Measurements from ENCODE around the gene TM9SF1.

TM9SF1 gene

GRCh38 chr14:24197056-24197450, 1.8 kb upstream of the TM9SF1 start:
- no peak for DNase-seq (ENCODE audit: low read depth)

GRCh38 chr14:24196071-24197055, 1.1 kb upstream of the TM9SF1 start:
- DNase-seq (ENCODE audit: low read depth) = no peak

GRCh38 chr14:24194873-24195185, 412 bp downstream of the TM9SF1 start:
- DNase-seq (ENCODE audit: low read depth) = no peak

GRCh38 chr14:24194186-24194872, 912 bp downstream of the TM9SF1 start:
- DNase-seq (ENCODE audit: low read depth) = no peak

GRCh38 chr14:24192933-24193332, 2.3 kb downstream of the TM9SF1 start:
- DNase-seq (ENCODE audit: low read depth) = no peak

GRCh38 chr14:24190416-24190815, 4.8 kb downstream of the TM9SF1 start:
- no peak for DNase-seq (ENCODE audit: low read depth)

- no peak for DNase-seq (ENCODE audit: low read depth)
Measured at GRCh38 chr14:24189460-24189859, 5.8 kb downstream of the TM9SF1 start.

- DNase-seq (ENCODE audit: low read depth) = no peak
Measured at GRCh38 chr14:24189059-24189375, 6.2 kb downstream of the TM9SF1 start.

GRCh38 chr14:24188251-24189058, 6.8 kb downstream of the TM9SF1 start, which contains the start of gene IPO4:
IPO4 (minus strand) TSS chr14:24188816; CDS start chr14:24188787, 29 bp downstream.
- DNase-seq (ENCODE audit: low read depth) = peak; percentile 98

GRCh38 chr14:24187539-24187915, 7.7 kb downstream of the TM9SF1 start:
- DNase-seq (ENCODE audit: low read depth) = no peak

- no peak for DNase-seq (ENCODE audit: low read depth)
Measured at GRCh38 chr14:24186831-24187538, 8.3 kb downstream of the TM9SF1 start.

GRCh38 chr14:24185741-24186140, 9.5 kb downstream of the TM9SF1 start:
- no peak for DNase-seq (ENCODE audit: low read depth)

- DNase-seq (ENCODE audit: low read depth) = no peak
Measured at GRCh38 chr14:24185026-24185425, 10.2 kb downstream of the TM9SF1 start.

- no peak for DNase-seq (ENCODE audit: low read depth)
Measured at GRCh38 chr14:24184104-24184970, 10.9 kb downstream of the TM9SF1 start.

GRCh38 chr14:24183014-24183481, 12.2 kb downstream of the TM9SF1 start:
- no peak for DNase-seq (ENCODE audit: low read depth)

GRCh38 chr14:24182110-24182882, 12.9 kb downstream of the TM9SF1 start:
- no peak for DNase-seq (ENCODE audit: low read depth)

- no peak for DNase-seq (ENCODE audit: low read depth)
Measured at GRCh38 chr14:24181371-24182077, 13.7 kb downstream of the TM9SF1 start.

GRCh38 chr14:24179961-24180796, 15.1 kb downstream of the TM9SF1 start:
- DNase-seq (ENCODE audit: low read depth) = peak; percentile 84

Measured in fibroblast of gingiva (primary cell).